H9 (cell line): ENCODE measurements around the gene TMEM31. TPM values are rescaled to one million over a fixed set of nuclear protein-coding genes. Genes with fewer than 3 reads are reported as not detected.

Source experiments
- DNase-seq: peaks from one replicate; pipeline ENCODE4 v3.0.0-alpha.2; 2017
- H2AFZ ChIP-seq: one replicate; pipeline ENCODE4 v1.6.1; 2013; ENCODE audit warnings: mild to moderate bottlenecking, low read length, control low read depth, moderate library complexity
- H2AK5ac ChIP-seq: 2 replicates; pipeline ENCODE4 v1.6.1; 2013; ENCODE audit warnings: low read length, control low read depth, mixed read lengths; ENCODE audit not compliant: insufficient read length
- H2BK120ac ChIP-seq: one replicate; pipeline ENCODE4 v1.6.1; 2013; ENCODE audit warnings: low read depth, mild to moderate bottlenecking, low read length, control low read depth, inconsistent platforms; ENCODE audit not compliant: poor library complexity, severe bottlenecking
- H2BK12ac ChIP-seq: 2 replicates; pipeline ENCODE4 v1.6.1; 2013; ENCODE audit warnings: low read length, control low read depth, mixed read lengths, low read depth; ENCODE audit not compliant: insufficient read length
- H2BK15ac ChIP-seq: 2 replicates; pipeline ENCODE4 v1.6.1; 2013; ENCODE audit warnings: low read depth, low read length, control low read depth
- H2BK20ac ChIP-seq: one replicate; pipeline ENCODE4 v1.6.1; 2013; ENCODE audit warnings: low read depth, mild to moderate bottlenecking, low read length, control low read depth, inconsistent platforms; ENCODE audit not compliant: poor library complexity, severe bottlenecking
- H2BK5ac ChIP-seq: 2 replicates; pipeline ENCODE4 v1.6.1; 2013; ENCODE audit warnings: low read length, control low read depth, mixed read lengths; ENCODE audit not compliant: insufficient read length
- H3K14ac ChIP-seq: 2 replicates; pipeline ENCODE4 v1.6.1; 2013; ENCODE audit warnings: low read length, control low read depth; ENCODE audit not compliant: insufficient read depth
- H3K18ac ChIP-seq: 2 replicates; pipeline ENCODE4 v1.6.1; 2013; ENCODE audit warnings: low read depth, mild to moderate bottlenecking, mixed read lengths, low read length, control low read depth; ENCODE audit not compliant: insufficient read length
- H3K23ac ChIP-seq: 2 replicates; pipeline ENCODE4 v1.6.1; 2013; ENCODE audit warnings: low read length, control low read depth, mixed read lengths, low read depth; ENCODE audit not compliant: insufficient read length
- H3K23me2 ChIP-seq: 2 replicates; pipeline ENCODE4 v1.6.1; 2013; ENCODE audit warnings: low read depth, mild to moderate bottlenecking, mixed read lengths, low read length, control low read depth; ENCODE audit not compliant: insufficient read length, poor library complexity, severe bottlenecking
- H3K27ac ChIP-seq: 2 replicates; pipeline ENCODE4 v1.5.1; 2013; ENCODE audit warnings: low read length, control low read depth, mixed read lengths, low read depth; ENCODE audit not compliant: insufficient read length
- H3K27me3 ChIP-seq: 2 replicates; pipeline ENCODE4 v1.6.1; 2013; ENCODE audit warnings: low read length, control low read depth, inconsistent platforms; ENCODE audit not compliant: insufficient read depth
- H3K4ac ChIP-seq: 2 replicates; pipeline ENCODE4 v1.6.1; 2013; ENCODE audit warnings: low read depth, mild to moderate bottlenecking, control low read depth, inconsistent platforms, low read length, moderate library complexity
- H3K4me1 ChIP-seq: 2 replicates; pipeline ENCODE4 v1.6.1; 2013; ENCODE audit warnings: low read length, control low read depth, inconsistent platforms; ENCODE audit not compliant: insufficient read depth
- H3K4me2 ChIP-seq: 2 replicates; pipeline ENCODE4 v1.6.1; 2013; ENCODE audit warnings: low read length, control low read depth, mixed read lengths; ENCODE audit not compliant: insufficient read length, insufficient read depth
- H3K56ac ChIP-seq: 2 replicates; pipeline ENCODE4 v1.6.1; 2013; ENCODE audit warnings: low read depth, mild to moderate bottlenecking, mixed read lengths, low read length, control low read depth; ENCODE audit not compliant: insufficient read length
- H3K79me1 ChIP-seq: 2 replicates; pipeline ENCODE4 v1.6.1; 2013; ENCODE audit warnings: low read depth, mild to moderate bottlenecking, moderate library complexity, low read length, control low read depth, inconsistent platforms; ENCODE audit not compliant: insufficient read depth, poor library complexity, severe bottlenecking
- H3K79me2 ChIP-seq: 2 replicates; pipeline ENCODE4 v1.6.1; 2013; ENCODE audit warnings: low read length, control low read depth, inconsistent platforms; ENCODE audit not compliant: insufficient read depth
- H3K9ac ChIP-seq: 2 replicates; pipeline ENCODE4 v1.6.1; 2013; ENCODE audit warnings: low read length, control low read depth, mixed read lengths; ENCODE audit not compliant: insufficient read length; ENCODE audit errors: extremely low read depth
- H3K9me3 ChIP-seq: one replicate; pipeline ENCODE4 v1.6.1; 2013; ENCODE audit warnings: low read depth, low read length, inconsistent platforms; ENCODE audit not compliant: control insufficient read depth
- H3T11ph ChIP-seq: one replicate; pipeline ENCODE4 v1.6.1; 2013; ENCODE audit warnings: mild to moderate bottlenecking, low read length, control low read depth, inconsistent platforms
- H4K20me1 ChIP-seq: one replicate; pipeline ENCODE4 v1.6.1; 2013; ENCODE audit not compliant: control insufficient read depth, insufficient read length, insufficient read depth
- H4K5ac ChIP-seq: 2 replicates; pipeline ENCODE4 v1.6.1; 2013; ENCODE audit warnings: low read depth, mild to moderate bottlenecking, mixed read lengths, low read length, control low read depth; ENCODE audit not compliant: insufficient read length
- H4K8ac ChIP-seq: replicated peaks from 2 replicates; pipeline ENCODE4 v1.6.1; 2013; ENCODE audit warnings: low read length, control low read depth, mixed read lengths, low read depth; ENCODE audit not compliant: insufficient read length
- H4K91ac ChIP-seq: 2 replicates; pipeline ENCODE4 v1.6.1; 2013; ENCODE audit warnings: low read depth, mild to moderate bottlenecking, moderate library complexity, mixed read lengths, low read length, control low read depth; ENCODE audit not compliant: insufficient read length
- H3K27ac Mint-ChIP-seq, 3 experiments: 2 replicates in 2 of 3; 3 replicates in 1 of 3; pipeline ENCODE4 v1.8.0; 2020 to 2021; ENCODE audit warnings: mixed read lengths in 3 of 3, mild to moderate bottlenecking in 1 of 3, moderate library complexity in 1 of 3
- H3K27me3 Mint-ChIP-seq: 2 replicates; pipeline ENCODE4 v1.8.0; 2021; ENCODE audit warnings: low read depth, mild to moderate bottlenecking, moderate library complexity, mixed read lengths
- H3K36me3 Mint-ChIP-seq, 3 experiments: 2 replicates in 2 of 3; 3 replicates in 1 of 3; pipeline ENCODE4 v1.8.0; 2020 to 2021; ENCODE audit warnings: low read depth in 3 of 3, mixed read lengths in 3 of 3; ENCODE audit not compliant: insufficient read depth in 1 of 3
- H3K4me1 Mint-ChIP-seq, 2 experiments: 2 replicates each; pipeline ENCODE4 v1.8.0; 2020; ENCODE audit warnings: mixed read lengths in 2 of 2
- H3K4me3 Mint-ChIP-seq, 2 experiments: 2 replicates in 1 of 2; 3 replicates in 1 of 2; pipeline ENCODE4 v1.8.0; 2020 to 2021; ENCODE audit warnings: mild to moderate bottlenecking in 2 of 2, mixed read lengths in 2 of 2, moderate library complexity in 1 of 2
- H3K9me3 Mint-ChIP-seq, 2 experiments: 2 replicates in 1 of 2; 3 replicates in 1 of 2; pipeline ENCODE4 v1.8.0; 2020; ENCODE audit warnings: mild to moderate bottlenecking in 2 of 2, mixed read lengths in 2 of 2, moderate library complexity in 1 of 2
- WGBS: extraction: QIAGEN DNeasy Blood & Tissue Kit; methylation state at CpG from one replicate; pipeline ENCODE4 v1.1.7; 2013; ENCODE audit warnings: missing lambda C conversion rate, low lambda C conversion rate, mixed read lengths; ENCODE audit not compliant: insufficient read length; ENCODE audit errors: extremely low coverage; 5-methylcytosine and 5-hydroxymethylcytosine counted together
- total RNA-seq: library from RNA; stranded (reverse); gene quantifications from 2 replicates; pipeline ENCODE4 v1.2.1, GENCODE V29; 2021
- TF ChIP-seq, protein P1 (sequence below): fragments of 200-600 bp; sonication (generic); conservative IDR thresholded peaks from 3 replicates; pipeline ENCODE4 v1.8.0; 2021; ENCODE audit warnings: antibody characterized with exemption, mild to moderate bottlenecking

The TMEM31 gene
- total RNA-seq, 1 experiment from 2014 or later, result 0.55 TPM

DNA sequence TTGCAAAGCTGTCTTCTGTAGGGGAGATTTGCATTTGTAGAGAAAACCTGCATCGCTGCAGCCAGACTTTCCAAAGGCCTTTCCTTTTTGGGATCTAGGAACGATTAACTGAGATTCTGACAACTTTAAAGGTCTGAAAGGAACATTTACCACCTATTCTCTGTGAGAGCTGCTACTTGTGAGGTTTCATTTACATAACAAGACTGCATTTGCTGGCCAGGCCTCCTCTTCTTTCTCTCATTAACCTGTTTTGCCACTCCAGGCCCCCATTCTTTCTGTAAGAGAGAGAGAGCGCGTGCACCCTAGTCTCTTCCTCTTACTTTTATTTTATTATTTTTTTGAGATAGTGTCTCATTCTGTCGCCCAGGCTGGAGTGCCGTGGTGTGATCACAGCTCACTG, 31.6 kb downstream of the TMEM31 start:
- no peak overlapping the region for H4K91ac ChIP-seq
- peak overlapping the region; percentile 88 to 93 for H3K4me3 Mint-ChIP-seq
- peak; percentile 74 for DNase-seq

More for the DNA sequence above, 31.6 kb downstream of the TMEM31 start:
- no peaks in the 10 kb centered on the region for H3K79me1 ChIP-seq
- H4K20me1 ChIP-seq, result no peaks in the 10 kb centered on the region
- H3T11ph ChIP-seq, result no peak overlapping the region
- peaks cover 40% of the 10 kb centered on the region; the same call in 1 of the 2 replicates for H3K79me2 ChIP-seq
- no peak overlapping the region for H3K18ac ChIP-seq
- H3K23me2 ChIP-seq, result peaks cover 9% of the 10 kb centered on the region
- H3K9me3 ChIP-seq, result no peaks in the 10 kb centered on the region
- H3K14ac ChIP-seq, result no peak overlapping the region
- H3K27me3 ChIP-seq, result no peaks in the 10 kb centered on the region
- H2BK15ac ChIP-seq, result no peak overlapping the region
- H2BK12ac ChIP-seq, result no peak overlapping the region
- peak overlapping the region; percentile 82 for H3K4me2 ChIP-seq
- no peak overlapping the region for H3K56ac ChIP-seq
- H2BK5ac ChIP-seq, result no peak overlapping the region
- TF ChIP-seq, protein P1, sequence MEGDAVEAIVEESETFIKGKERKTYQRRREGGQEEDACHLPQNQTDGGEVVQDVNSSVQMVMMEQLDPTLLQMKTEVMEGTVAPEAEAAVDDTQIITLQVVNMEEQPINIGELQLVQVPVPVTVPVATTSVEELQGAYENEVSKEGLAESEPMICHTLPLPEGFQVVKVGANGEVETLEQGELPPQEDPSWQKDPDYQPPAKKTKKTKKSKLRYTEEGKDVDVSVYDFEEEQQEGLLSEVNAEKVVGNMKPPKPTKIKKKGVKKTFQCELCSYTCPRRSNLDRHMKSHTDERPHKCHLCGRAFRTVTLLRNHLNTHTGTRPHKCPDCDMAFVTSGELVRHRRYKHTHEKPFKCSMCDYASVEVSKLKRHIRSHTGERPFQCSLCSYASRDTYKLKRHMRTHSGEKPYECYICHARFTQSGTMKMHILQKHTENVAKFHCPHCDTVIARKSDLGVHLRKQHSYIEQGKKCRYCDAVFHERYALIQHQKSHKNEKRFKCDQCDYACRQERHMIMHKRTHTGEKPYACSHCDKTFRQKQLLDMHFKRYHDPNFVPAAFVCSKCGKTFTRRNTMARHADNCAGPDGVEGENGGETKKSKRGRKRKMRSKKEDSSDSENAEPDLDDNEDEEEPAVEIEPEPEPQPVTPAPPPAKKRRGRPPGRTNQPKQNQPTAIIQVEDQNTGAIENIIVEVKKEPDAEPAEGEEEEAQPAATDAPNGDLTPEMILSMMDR, result no peak
- no peak overlapping the region for H2AFZ ChIP-seq
- no peak overlapping the region for H3K23ac ChIP-seq
- H3K4ac ChIP-seq, result no peak overlapping the region
- H4K5ac ChIP-seq, result no peak overlapping the region
- H2AK5ac ChIP-seq, result no peak overlapping the region
- H2BK120ac ChIP-seq, result no peak overlapping the region
- H3K27me3 Mint-ChIP-seq, result no peaks in the 10 kb centered on the region; the same call in 1 of the 2 replicates
- H3K4me1 ChIP-seq, result peaks cover 6% of the 10 kb centered on the region; the same call in 1 of the 2 replicates
- WGBS, result no CpG with 5 or more reads among the region's 6 CpGs
- H3K27ac Mint-ChIP-seq, result peak overlapping the region; percentile 96 to 100 (median 98)
- H2BK20ac ChIP-seq, result no peak overlapping the region
- peaks cover 0 to 36% of the 10 kb centered on the region in 2 experiments; a peak in 2 of 5 replicates for H3K9me3 Mint-ChIP-seq
- H3K36me3 Mint-ChIP-seq, result peaks cover 10 to 14% (median 12%) of the 10 kb centered on the region in 3 experiments
- H3K4me1 Mint-ChIP-seq, result peaks cover 54 to 63% of the 10 kb centered on the region in 2 experiments
- H3K27ac ChIP-seq, result peak overlapping the region; percentile 97
- H3K9ac ChIP-seq, result peak overlapping the region; percentile 69
- no peak overlapping the region for H4K8ac ChIP-seq
